Spleen (tissue), 7 donors: Measurements from ENCODE around the gene RNF227.
"Not testable (repeated sequence)": the region's sequence is repeated elsewhere in the genome, so short reads cannot be mapped to it uniquely, and the experiment has no call there.

Experiments
- POLR2A ChIP-seq, 3 donors: fragments of 450-650 bp; IDR thresholded peaks; one replicate each; pipeline ENCODE4 v1.5.1; 2017; ENCODE audit warnings: antibody characterized with exemption in 3 of 3, mild to moderate bottlenecking in 1 of 3
- TF ChIP-seq, protein P1 (sequence below), 11 experiments: fragments of 200-600 bp in 7 of 11; fragments of 450-650 bp in 4 of 11; sonication (generic) in 4 of 11; IDR thresholded peaks in 8 of 11; conservative IDR thresholded peaks in 3 of 11; 1 replicate in 7 of 11; 2 replicates in 4 of 11; pipeline versions ENCODE4 v1.4.0 to v1.8.0; 2016 to 2021; ENCODE audit warnings: antibody characterized with exemption in 11 of 11, inconsistent platforms in 4 of 11, mild to moderate bottlenecking in 1 of 11
- donor health status: DM: no; HTN: no; CAD: no; lungs with moderate emphysema.
- donor health status: DM: no; HTN: no; CAD: no.
- donor health status: DM: no; HTN: no; CAD: no.

DNA sequence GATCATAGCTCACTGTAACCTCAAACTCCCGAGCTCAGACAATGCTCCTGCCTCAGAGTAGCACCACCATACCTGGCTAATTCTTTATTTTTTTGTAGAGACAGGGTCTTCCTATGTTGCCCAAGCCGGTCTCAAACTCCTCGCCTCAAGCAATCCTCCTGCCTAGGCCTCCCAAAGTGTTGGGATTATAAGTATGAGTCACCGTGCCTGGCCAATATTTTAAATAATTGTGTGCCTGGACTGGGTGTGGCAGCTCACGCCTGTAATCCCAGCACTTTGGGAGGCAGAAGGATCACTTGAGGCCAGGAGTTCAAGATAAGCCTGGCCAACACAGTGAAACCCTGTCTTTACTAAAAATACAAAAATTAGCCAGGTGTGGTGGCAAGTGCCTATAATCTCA is 51.7 kb downstream of the RNF227 start:
- TF ChIP-seq, protein P1, sequence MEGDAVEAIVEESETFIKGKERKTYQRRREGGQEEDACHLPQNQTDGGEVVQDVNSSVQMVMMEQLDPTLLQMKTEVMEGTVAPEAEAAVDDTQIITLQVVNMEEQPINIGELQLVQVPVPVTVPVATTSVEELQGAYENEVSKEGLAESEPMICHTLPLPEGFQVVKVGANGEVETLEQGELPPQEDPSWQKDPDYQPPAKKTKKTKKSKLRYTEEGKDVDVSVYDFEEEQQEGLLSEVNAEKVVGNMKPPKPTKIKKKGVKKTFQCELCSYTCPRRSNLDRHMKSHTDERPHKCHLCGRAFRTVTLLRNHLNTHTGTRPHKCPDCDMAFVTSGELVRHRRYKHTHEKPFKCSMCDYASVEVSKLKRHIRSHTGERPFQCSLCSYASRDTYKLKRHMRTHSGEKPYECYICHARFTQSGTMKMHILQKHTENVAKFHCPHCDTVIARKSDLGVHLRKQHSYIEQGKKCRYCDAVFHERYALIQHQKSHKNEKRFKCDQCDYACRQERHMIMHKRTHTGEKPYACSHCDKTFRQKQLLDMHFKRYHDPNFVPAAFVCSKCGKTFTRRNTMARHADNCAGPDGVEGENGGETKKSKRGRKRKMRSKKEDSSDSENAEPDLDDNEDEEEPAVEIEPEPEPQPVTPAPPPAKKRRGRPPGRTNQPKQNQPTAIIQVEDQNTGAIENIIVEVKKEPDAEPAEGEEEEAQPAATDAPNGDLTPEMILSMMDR (IDR thresholded peaks at IDR 0.05 in 8 of 11, conservative IDR thresholded peaks at IDR 0.05 in 3 of 11), result not testable (repeated sequence)
- TF ChIP-seq POLR2A (IDR thresholded peaks at IDR 0.05), result not testable (repeated sequence)
